Immature natural killer cell (primary cell): Measurements from ENCODE around the gene PPP1R15B. TPM values are rescaled to one million over a fixed set of nuclear protein-coding genes. Genes with fewer than 3 reads are reported as not detected.
A peak's percentile ranks its signal among the peaks of the same experiment; 100 is the strongest.

Experiments
- DNase-seq, 3 donors: peaks; one replicate each; pipeline ENCODE4 v3.0.0; 2022; ENCODE audit warnings: mixed read lengths in 1 of 3
- H3K27ac Mint-ChIP-seq, 6 donors: one replicate each; pipeline ENCODE4 v1.8.0; 2020; ENCODE audit warnings: mixed read lengths in 6 of 6, mild to moderate bottlenecking in 5 of 6, inconsistent platforms in 4 of 6, moderate library complexity in 3 of 6
- H3K27me3 Mint-ChIP-seq, 3 donors: one replicate each; pipeline ENCODE4 v1.8.0; 2020 to 2021; ENCODE audit warnings: low read depth in 3 of 3, mild to moderate bottlenecking in 3 of 3, mixed read lengths in 3 of 3, moderate library complexity in 3 of 3, inconsistent platforms in 1 of 3
- H3K36me3 Mint-ChIP-seq, 3 donors: one replicate each; pipeline ENCODE4 v1.8.0; 2020; ENCODE audit warnings: mixed read lengths in 3 of 3, inconsistent platforms in 2 of 3, mild to moderate bottlenecking in 2 of 3
- H3K4me1 Mint-ChIP-seq, 2 donors: one replicate each; pipeline ENCODE4 v1.8.0; 2020; ENCODE audit warnings: inconsistent platforms in 2 of 2, mild to moderate bottlenecking in 2 of 2, mixed read lengths in 2 of 2, moderate library complexity in 1 of 2
- H3K4me3 Mint-ChIP-seq, 5 donors: one replicate each; pipeline ENCODE4 v1.8.0; 2020; ENCODE audit warnings: mild to moderate bottlenecking in 5 of 5, mixed read lengths in 5 of 5, inconsistent platforms in 3 of 5, moderate library complexity in 3 of 5
- H3K9me3 Mint-ChIP-seq, 6 donors: one replicate each; pipeline ENCODE4 v1.8.0; 2020; ENCODE audit warnings: mild to moderate bottlenecking in 6 of 6, mixed read lengths in 6 of 6, inconsistent platforms in 4 of 6, moderate library complexity in 3 of 6
- polyA plus RNA-seq, 3 donors: library from polyadenylated mRNA; unstranded; fragments of 300-500 nt; fragmentation: Illumina TruSeq; gene quantifications; one replicate each; pipeline ENCODE4 v1.2.3, GENCODE V29; 2021

The PPP1R15B gene
- polyA plus RNA-seq, 3 donors from 2014 or later: 13.5 to 23.0 (median 17.3) TPM

DNA sequence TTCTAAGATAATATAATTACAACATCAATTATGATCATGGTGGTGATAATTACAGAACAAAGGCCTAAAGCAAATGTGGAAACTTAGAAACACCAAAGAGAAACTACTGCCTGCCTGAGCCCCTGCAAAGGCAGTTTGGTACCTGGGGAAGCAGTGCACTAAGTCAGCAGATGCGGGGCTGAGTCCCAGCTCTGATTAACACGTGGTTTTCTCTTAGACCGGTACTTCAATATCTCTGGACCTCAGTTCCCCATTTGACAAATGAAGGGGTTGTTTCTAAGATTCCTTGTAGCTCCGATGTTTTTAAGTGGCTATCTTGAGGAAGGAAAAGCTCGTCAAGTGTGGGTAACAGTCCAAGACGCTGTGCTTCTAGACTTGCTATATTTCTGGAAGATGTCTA is 35.2 kb downstream of the PPP1R15B start:
- H3K9me3 Mint-ChIP-seq: no peaks in the 10 kb centered on the region
- DNase-seq: no peak
- H3K4me1 Mint-ChIP-seq: peaks cover 12 to 16% of the 10 kb centered on the region in 2 donors
- H3K27me3 Mint-ChIP-seq: peaks cover 8 to 20% (median 10%) of the 10 kb centered on the region in 3 donors
- no peak overlapping the region for H3K27ac Mint-ChIP-seq
- peak overlapping the region in 3 of 5 donors; percentile 1 to 73 (median 69) for H3K4me3 Mint-ChIP-seq
- no peaks in the 10 kb centered on the region for H3K36me3 Mint-ChIP-seq

DNA sequence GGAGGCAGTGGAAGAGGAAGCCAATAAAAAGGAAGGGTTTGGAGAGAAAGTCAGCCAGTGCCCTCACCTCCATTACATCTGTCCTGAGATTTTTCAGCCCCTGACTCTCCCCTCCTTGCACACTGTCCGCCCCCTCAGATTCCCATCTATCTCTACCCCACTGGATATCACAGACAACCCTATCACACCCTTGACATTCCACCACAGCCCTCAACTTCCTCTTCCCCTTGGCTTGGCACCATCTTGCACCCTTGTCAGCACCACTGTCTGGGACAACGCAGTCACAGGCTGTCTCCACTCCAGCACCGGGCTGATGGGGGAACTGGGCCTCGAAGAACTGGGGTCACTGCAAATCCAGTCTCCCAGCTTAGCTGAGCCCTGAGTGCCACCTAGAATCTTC is 37.7 kb downstream of the PPP1R15B start:
- no peak overlapping the region for H3K27ac Mint-ChIP-seq
- no peaks in the 10 kb centered on the region for H3K36me3 Mint-ChIP-seq
- peaks cover 19 to 21% of the 10 kb centered on the region in 2 donors for H3K4me1 Mint-ChIP-seq
- H3K27me3 Mint-ChIP-seq: peaks cover 6 to 21% (median 6%) of the 10 kb centered on the region in 3 donors
- DNase-seq: no peak
- H3K9me3 Mint-ChIP-seq: no peaks in the 10 kb centered on the region
- no peak overlapping the region for H3K4me3 Mint-ChIP-seq

DNA sequence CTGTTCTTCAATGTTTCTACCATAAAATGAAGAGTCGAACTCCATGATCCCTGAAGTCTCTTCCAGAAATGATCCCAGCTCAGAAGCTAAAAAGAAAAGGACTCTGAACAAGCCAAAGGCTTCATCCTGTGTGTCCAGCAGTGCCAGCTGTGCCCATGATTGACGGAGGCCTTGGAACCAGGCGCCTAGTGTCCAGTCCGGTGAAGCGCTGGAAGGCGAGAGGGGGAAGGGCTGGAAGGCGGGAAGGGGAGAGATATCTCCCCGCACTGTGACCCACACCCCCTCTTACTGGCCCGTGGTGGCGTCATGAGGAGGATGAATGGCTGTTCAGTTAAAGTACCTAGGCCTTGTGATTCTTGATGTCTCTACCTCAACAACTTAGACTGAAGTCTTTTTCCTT is 41.4 kb downstream of the PPP1R15B start:
- Mint-ChIP-seq H3K36me3 (no peaks in the 10 kb centered on the region), H3K27ac (no peak overlapping the region), H3K9me3 (no peaks in the 10 kb centered on the region), H3K4me1 (peaks cover 7 to 10% of the 10 kb centered on the region in 2 donors), H3K4me3 (no peak overlapping the region), H3K27me3 (peaks cover 2 to 9% (median 2%) of the 10 kb centered on the region in 3 donors)
- no peak for DNase-seq

DNA sequence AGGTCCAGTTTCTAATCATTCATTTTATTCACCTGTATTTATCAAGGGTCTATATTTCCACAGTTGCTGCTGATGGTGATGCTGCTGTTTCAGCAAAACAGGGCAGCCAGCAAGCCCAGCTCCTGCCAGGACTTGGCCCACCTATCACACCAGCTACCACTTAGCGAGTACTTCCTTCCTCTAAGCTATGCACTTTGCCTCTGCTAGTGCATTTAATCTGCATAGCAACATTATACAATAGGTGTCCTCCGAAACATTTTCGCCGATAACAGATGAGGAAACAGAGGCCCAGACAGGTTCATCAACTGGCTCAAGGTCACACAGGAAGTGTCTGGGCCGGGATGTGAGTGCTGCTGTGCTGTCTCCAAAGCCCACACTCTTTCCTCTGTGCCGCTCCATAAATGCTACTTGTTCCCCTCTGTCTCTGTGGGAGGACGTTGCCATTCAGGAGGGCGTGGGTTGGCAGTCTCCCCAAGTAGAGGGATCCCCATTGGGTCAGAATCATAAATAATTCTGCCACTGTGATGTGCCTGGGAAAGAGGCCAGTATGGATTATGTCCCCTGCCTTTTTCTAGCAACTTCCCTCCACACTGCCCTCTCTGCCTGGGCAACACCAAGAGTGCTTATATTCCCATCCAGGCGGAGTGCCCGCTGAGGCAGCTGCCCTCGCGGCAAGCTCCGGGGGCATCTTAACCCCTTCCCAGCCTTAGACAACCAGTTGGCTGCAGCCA is 42.5 kb downstream of the PPP1R15B start:
- Mint-ChIP-seq H3K9me3 (no peaks in the 10 kb centered on the region), H3K27me3 (peaks cover 2 to 9% (median 3%) of the 10 kb centered on the region in 3 donors), H3K27ac (peak overlapping the region in 3 of 6 donors; percentile 17 to 22 (median 20)), H3K4me3 (peak overlapping the region in 2 of 5 donors; percentile 61 to 73), H3K4me1 (peaks cover 9 to 11% of the 10 kb centered on the region in 2 donors), H3K36me3 (no peaks in the 10 kb centered on the region)
- DNase-seq: no peak

DNA sequence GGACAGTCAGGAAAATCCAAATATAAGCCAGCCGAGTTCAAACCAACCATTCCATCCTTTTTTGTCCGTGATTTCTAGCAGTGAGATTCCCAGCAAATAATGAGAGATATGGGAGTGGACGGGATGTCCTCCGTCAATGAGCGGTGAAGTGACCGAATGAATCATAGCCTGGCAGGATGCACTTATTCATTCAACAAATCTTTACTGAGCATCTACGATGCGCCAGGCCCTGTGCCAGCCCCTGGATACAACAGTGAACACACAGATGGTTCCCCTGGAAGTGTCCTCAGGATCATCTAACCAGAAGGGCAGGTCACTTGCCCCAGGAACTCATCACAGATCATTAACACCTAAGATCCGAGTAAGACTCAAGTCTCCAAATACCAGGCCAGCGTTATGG is 43.7 kb downstream of the PPP1R15B start:
- Mint-ChIP-seq H3K36me3 (no peaks in the 10 kb centered on the region), H3K9me3 (no peaks in the 10 kb centered on the region), H3K4me1 (peaks cover 20 to 21% of the 10 kb centered on the region in 2 donors), H3K27ac (peak overlapping the region in 1 of 6 donors; percentile 18), H3K4me3 (peak overlapping the region in 1 of 5 donors; percentile 9), H3K27me3 (peaks cover 1 to 9% (median 2%) of the 10 kb centered on the region in 3 donors)
- DNase-seq: no peak

DNA sequence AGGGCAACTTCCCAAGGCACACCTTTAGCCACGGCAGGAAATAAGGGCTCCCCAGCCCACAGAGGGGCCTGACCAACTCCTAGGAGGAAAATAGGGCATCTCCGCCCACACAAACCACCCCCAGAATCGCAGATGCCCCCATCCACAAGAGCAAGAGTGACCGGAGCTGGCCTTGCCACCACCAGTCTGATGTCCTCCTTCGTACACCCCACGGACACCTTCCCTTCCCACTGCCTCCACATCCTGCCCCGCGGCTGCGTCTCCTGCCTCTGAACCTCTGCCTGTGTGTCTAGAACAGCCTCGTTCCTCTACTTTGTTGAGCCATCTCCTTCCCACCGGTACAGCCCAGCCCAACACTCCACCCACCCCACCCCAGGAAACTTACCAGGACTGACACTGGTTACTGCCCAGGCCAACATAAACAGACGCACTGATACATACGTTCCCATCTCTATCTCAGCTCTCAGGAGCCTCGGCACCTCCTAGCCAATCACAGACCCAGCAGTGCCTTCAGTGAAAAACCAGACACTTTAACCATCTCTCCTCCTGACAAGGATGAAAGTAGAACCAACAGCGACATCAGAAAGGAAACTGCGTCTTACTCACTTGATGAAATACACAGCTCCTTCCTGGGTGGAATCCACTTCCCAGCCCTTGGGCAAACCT is 44.3 kb downstream of the PPP1R15B start:
- no peaks in the 10 kb centered on the region for H3K36me3 Mint-ChIP-seq
- peaks cover 20 to 21% of the 10 kb centered on the region in 2 donors for H3K4me1 Mint-ChIP-seq
- no peak for DNase-seq
- peak overlapping the region in 1 of 5 donors; percentile 9 for H3K4me3 Mint-ChIP-seq
- peaks cover 1 to 9% (median 2%) of the 10 kb centered on the region in 3 donors for H3K27me3 Mint-ChIP-seq
- H3K27ac Mint-ChIP-seq: peak overlapping the region in 1 of 6 donors; percentile 18
- H3K9me3 Mint-ChIP-seq: no peaks in the 10 kb centered on the region

DNA sequence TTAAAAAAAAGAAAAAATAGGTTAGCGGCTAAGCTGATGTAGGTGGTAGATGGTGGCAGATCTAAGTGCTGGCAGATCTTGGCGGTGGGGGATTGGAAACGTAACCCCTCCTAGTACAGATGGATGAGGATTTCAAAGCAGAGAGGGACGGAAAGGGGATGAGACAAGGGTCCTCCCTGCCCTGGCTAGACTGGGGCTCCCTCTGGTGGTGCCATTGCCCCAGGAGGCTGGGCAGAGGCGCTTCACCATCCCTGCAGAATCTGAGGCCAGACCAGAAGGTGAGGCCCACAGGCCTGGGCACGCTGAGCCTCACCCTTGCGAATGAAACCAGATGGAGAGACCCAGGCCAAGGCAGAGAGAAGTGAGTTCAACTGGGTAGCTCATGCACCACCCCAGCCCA is 44.9 kb downstream of the PPP1R15B start:
- Mint-ChIP-seq H3K9me3 (no peaks in the 10 kb centered on the region), H3K4me1 (peaks cover 20 to 23% of the 10 kb centered on the region in 2 donors)

DNA sequence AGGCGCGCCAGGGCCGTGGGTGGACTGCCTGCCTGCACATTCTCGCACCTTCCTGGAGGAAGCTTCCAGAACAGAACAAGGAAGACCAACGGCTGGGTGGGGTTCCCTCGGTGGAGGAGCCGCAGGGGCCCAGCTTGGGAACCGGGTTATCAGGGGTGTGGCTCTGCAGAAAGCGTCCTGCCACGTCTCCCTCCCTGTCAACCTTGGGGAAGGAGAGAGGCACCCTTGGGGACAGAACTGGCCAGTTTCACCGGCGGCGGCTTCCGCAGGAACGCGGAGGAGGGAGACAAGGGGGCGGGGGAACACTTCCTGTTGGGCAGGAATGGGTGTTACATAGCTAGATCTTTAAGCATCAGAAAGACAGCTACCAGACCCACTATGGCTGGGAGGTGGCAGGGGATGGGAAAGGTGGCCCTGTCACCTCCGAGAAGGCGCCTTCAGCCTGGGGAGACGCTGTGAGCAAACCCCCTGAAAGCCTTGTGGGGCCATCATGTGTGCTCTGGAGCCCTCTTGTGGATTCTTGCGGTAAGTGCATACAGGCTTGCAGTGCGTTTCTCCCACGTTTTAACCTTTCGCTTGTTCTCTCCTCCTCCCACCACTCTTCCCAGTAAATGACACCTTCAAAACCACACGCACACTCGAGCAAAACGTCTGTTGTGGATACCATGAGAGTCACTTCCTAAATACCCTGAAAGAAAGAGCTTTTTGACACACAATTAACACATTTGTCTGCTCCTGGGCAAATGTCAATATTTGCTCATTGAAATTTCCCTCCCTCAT is 48.1 kb downstream of the PPP1R15B start:
- DNase-seq: peak; percentile 69 to 77 (median 74)
- Mint-ChIP-seq H3K9me3 (no peaks in the 10 kb centered on the region), H3K27ac (peak overlapping the region; percentile 9 to 83 (median 37)), H3K4me1 (peaks cover 13% of the 10 kb centered on the region in 2 donors), H3K4me3 (peak overlapping the region; percentile 41 to 81 (median 76)), H3K27me3 (peaks cover 2 to 4% (median 3%) of the 10 kb centered on the region in 3 donors), H3K36me3 (no peaks in the 10 kb centered on the region)

More for the DNA sequence above, 44.9 kb downstream of the PPP1R15B start:
- no peak overlapping the region for H3K27ac Mint-ChIP-seq
- peaks cover 1 to 9% (median 2%) of the 10 kb centered on the region in 3 donors for H3K27me3 Mint-ChIP-seq
- no peaks in the 10 kb centered on the region for H3K36me3 Mint-ChIP-seq
- no peak for DNase-seq
- peak overlapping the region in 1 of 5 donors; percentile 18 for H3K4me3 Mint-ChIP-seq

DNA sequence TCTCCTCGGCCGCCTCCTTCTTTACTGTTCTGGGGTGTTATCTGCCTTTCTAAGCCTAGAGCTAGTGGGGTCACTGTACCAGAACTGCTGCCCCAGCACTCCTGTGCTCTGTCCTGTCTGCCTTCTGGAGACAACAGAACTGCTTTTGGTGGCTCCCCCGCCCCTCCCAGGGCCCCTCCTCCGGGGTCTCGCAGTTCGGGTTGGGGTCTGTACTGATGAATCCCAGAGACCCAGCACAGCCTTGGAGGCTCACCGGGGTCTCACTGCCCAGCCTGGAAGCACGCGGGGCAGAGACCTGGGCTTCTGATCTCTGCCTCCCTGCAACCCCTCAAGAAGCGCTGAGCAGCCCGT is 48.7 kb downstream of the PPP1R15B start:
- H3K4me3 Mint-ChIP-seq: peak overlapping the region; percentile 56 to 81 (median 76)
- H3K9me3 Mint-ChIP-seq: no peaks in the 10 kb centered on the region
- H3K36me3 Mint-ChIP-seq: no peaks in the 10 kb centered on the region
- peaks cover 13% of the 10 kb centered on the region in 2 donors for H3K4me1 Mint-ChIP-seq
- H3K27ac Mint-ChIP-seq: peak overlapping the region in 4 of 6 donors; percentile 4 to 83 (median 43)
- no peak for DNase-seq
- peaks cover 2 to 4% (median 3%) of the 10 kb centered on the region in 3 donors for H3K27me3 Mint-ChIP-seq

DNA sequence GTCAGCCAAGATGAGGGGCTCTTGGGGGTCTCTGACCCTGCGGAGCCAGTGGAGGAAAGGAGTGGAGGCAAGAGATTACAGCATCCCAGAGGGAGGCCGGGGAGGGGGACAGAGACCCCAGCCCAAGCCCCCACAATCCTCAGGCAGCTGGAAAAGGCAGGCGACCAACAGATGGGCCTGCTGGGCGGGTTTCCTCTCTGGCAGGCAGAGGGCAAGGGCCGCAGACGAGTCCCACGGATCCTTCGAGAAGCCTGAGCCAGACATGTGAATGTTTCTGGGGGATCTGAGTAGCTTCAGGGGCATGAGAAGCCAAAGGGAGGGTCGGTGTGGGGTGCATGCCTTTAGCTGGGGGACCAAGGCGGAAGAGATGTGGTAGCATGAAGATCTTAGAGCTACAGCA is 49.8 kb downstream of the PPP1R15B start:
- H3K4me3 Mint-ChIP-seq: peak overlapping the region in 1 of 5 donors; percentile 8
- H3K36me3 Mint-ChIP-seq: no peaks in the 10 kb centered on the region
- no peaks in the 10 kb centered on the region for H3K9me3 Mint-ChIP-seq
- H3K27me3 Mint-ChIP-seq: peaks cover 2 to 5% (median 4%) of the 10 kb centered on the region in 3 donors
- DNase-seq: no peak
- H3K4me1 Mint-ChIP-seq: peaks cover 13% of the 10 kb centered on the region in 2 donors
- H3K27ac Mint-ChIP-seq: no peak overlapping the region

DNA sequence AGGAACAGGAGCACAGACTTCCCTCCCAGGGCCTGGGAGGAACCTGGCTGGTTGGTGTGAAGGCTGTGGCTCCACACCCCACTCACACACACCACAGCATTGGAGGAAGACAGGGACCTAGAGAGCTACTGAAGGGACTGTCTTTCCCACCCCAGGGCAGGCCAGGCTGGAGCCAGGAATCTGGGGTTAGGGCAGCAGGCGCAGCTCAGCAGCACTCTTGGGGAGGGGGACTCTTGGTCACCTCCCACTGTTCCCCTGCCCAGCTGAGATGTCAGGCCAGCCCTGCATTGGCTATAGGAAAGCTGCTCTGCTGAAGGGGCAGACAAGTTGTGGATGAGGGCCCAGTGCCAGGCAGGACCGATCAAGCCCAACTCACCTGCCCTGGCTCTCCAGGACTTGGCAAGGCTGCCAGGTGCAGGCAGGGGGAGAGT is 50.3 kb downstream of the PPP1R15B start:
- Mint-ChIP-seq H3K4me3 (no peak overlapping the region), H3K27ac (no peak overlapping the region), H3K4me1 (peaks cover 13% of the 10 kb centered on the region in 2 donors), H3K27me3 (peaks cover 2 to 5% (median 4%) of the 10 kb centered on the region in 3 donors), H3K9me3 (no peaks in the 10 kb centered on the region), H3K36me3 (no peaks in the 10 kb centered on the region)
- DNase-seq: no peak

DNA sequence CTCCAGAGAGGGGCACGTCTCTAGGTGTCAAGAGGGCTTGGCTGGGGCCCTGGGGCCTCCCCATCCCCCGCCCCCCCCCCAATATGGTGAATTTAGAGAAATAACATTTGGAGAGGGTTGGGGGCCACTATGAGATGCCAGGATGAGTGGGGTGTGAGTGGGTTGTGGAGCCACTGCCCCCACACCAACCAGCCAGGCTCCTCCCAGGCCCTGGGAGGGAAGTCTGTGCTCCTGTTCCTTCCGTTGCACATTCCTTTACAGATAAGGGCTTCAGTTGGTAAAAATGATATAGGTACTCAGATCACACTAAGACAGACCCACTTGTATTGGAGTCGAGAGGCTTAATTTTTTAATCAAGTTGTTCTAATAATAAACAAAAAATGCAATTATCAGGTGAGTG is 51.3 kb downstream of the PPP1R15B start:
- H3K27me3 Mint-ChIP-seq: peaks cover 0 to 4% (median 4%) of the 10 kb centered on the region in 3 donors
- H3K27ac Mint-ChIP-seq: no peak overlapping the region
- no peaks in the 10 kb centered on the region for H3K36me3 Mint-ChIP-seq
- H3K4me3 Mint-ChIP-seq: no peak overlapping the region
- H3K4me1 Mint-ChIP-seq: peaks cover 13% of the 10 kb centered on the region in 2 donors
- no peak for DNase-seq
- H3K9me3 Mint-ChIP-seq: no peaks in the 10 kb centered on the region

DNA sequence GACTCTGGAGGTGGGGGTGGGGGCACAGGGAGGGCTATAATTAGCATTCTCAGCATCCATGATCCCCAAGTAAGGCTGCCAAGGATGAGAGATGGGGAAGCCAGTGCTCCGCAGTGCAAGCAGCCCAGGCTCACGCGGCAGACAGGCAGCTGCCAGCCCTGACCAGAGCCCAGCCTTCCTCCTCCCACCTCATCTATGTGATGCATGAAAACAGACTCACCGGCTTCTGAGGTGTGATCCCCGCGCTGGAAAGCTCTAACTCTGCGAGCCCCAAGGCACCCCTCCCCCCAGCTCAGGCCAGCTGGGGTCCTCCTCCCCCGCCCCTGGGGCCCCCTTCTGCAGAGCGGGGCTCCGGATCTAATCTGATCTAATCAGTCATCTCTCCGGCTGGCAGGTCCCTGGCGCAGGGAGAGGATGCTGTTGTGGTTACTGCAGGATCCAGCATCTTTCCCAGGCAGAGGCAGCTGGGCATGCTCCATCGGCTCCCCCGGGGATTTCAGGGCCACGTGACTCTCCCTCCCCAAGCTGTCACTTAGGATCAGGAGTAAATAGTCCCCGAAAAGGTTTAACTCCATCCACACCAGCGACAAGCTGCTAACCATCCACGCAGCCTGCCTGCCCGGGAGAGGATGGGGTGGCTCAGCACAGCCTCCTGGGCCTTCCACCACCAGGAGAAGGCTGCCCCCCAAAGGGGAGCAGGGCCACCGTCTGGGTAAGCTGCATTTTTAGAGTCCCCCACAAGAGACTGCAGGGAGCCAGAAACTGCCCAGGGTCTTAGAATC is 52.0 kb downstream of the PPP1R15B start, which contains the start of gene PLEKHA6:
PLEKHA6 (minus strand) TSS at position 456 of the 782 bp plus-strand sequence. CDS start 86,202 bp downstream, outside the sequence.
- DNase-seq: no peak
- peaks cover 13% of the 10 kb centered on the region in 2 donors for H3K4me1 Mint-ChIP-seq
- H3K4me3 Mint-ChIP-seq: no peak within 1 kb of the TSS
- no peaks in the 10 kb centered on the region for H3K9me3 Mint-ChIP-seq
- peaks cover 2 to 4% (median 3%) of the 10 kb centered on the region in 3 donors for H3K27me3 Mint-ChIP-seq
- no peaks in the 10 kb centered on the region for H3K36me3 Mint-ChIP-seq
- no peak within 1 kb of the TSS for H3K27ac Mint-ChIP-seq
